ENCODE data around the gene HBM.

DNA sequence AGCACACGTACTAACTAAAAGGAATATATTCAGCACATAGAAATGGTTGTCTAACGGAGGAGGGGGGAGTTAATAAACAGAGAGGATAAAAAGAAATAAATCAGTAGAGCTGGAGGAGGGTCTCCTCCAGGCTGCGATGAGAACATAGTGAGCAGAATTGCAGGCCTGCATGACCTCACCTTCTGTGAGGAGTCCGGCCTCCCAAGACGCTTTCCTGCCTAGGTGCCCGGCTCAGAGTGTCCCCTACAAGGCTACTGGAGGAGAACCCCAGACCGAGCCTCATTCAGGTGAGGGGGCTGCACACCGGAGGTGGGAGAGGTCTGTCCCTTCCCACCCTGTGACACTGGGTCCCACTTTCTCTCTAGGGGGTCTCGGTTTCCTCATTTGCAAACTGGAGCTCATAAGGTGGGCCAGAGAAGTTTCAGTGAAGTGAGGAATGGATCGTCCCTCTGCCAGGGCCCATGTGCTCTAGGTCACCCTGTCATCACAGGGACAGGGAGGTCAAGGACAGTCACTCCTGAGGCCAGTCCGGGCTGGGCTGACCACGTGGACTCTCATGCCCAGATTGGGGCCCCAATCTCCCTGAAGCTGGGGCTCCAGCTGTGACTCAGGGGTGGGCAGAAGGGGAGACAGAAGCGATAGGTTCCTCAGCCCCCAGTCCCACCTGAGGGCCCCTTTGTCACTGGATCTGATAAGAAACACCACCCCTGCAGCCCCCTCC, 3.3 kb upstream of the HBM start:
- TF ChIP-seq SP1 (IDR thresholded peaks at IDR 0.05) (no peak), PKNOX1 (IDR thresholded peaks at IDR 0.05) (no peak), FOXK2 (IDR thresholded peaks at IDR 0.05) (no peak), FOXM1 (IDR thresholded peaks at IDR 0.05; ENCODE audit: borderline replicate concordance) (no peak), ZNF384 (IDR thresholded peaks at IDR 0.05) (no peak), NFRKB (IDR thresholded peaks at IDR 0.05) (no peak), SUZ12 (IDR thresholded peaks at IDR 0.05) (no peak), FOXA1 (IDR thresholded peaks at IDR 0.05) (no peak), ARNT (IDR thresholded peaks at IDR 0.05) (no peak), BHLHE40 (IDR thresholded peaks at IDR 0.05; ENCODE audit: borderline replicate concordance) (no peak), ELF4 (IDR thresholded peaks at IDR 0.05) (no peak), L3MBTL2 (conservative IDR thresholded peaks at IDR 0.05) (no peak), CTBP1 (IDR thresholded peaks at IDR 0.05; ENCODE audit: borderline replicate concordance) (no peak), HDGF (IDR thresholded peaks at IDR 0.05; ENCODE audit: borderline replicate concordance) (no peak)
